ENCODE data around the gene MKNK1. TPM values are rescaled to one million over a fixed set of nuclear protein-coding genes. Genes with fewer than 3 reads are reported as not detected.

MKNK1 gene
- total RNA-seq, 1 experiment from 2014 or later, result 12.9 TPM

GRCh38 chr1:46612937-46613660, 9.0 kb upstream of the MKNK1 start:
- Histone ChIP-seq H2BK5ac (ENCODE audit: insufficient read length, low read length) (no peak overlapping the region), H3T11ph (ENCODE audit: low read length) (no peak overlapping the region), H3K79me2 (ENCODE audit: insufficient read depth, low read length) (no peaks in the 10 kb centered on the region), H4K5ac (ENCODE audit: insufficient read length, low read depth, low read length) (no peak overlapping the region), H3K18ac (ENCODE audit: insufficient read length, low read depth, low read length) (no peak overlapping the region), H2AK5ac (ENCODE audit: insufficient read length, low read length) (no peak overlapping the region), H2BK15ac (ENCODE audit: low read depth, low read length) (no peak overlapping the region), H4K8ac (replicated peaks; ENCODE audit: insufficient read length, low read depth, low read length) (no peak overlapping the region), H3K27ac (ENCODE audit: insufficient read length, low read depth, low read length) (no peak overlapping the region), H4K20me1 (ENCODE audit: control insufficient read depth, insufficient read depth, insufficient read length) (no peaks in the 10 kb centered on the region), H3K9me3 (ENCODE audit: control insufficient read depth, low read depth, low read length) (no peaks in the 10 kb centered on the region), H3K27me3 (ENCODE audit: insufficient read depth, low read length) (peaks cover 3% of the 10 kb centered on the region; the same call in 1 of the 2 replicates), H2BK120ac (ENCODE audit: low read depth, low read length, poor library complexity, severe bottlenecking) (no peak overlapping the region), H4K91ac (ENCODE audit: insufficient read length, low read depth, low read length) (no peak overlapping the region), H3K14ac (ENCODE audit: insufficient read depth, low read length) (peak overlapping the region; percentile 38; the same call in 1 of the 2 replicates), H3K79me1 (ENCODE audit: insufficient read depth, low read depth, low read length, poor library complexity, severe bottlenecking) (no peaks in the 10 kb centered on the region), H3K4me1 (ENCODE audit: insufficient read depth, low read length) (peaks cover 14% of the 10 kb centered on the region; the same call in 1 of the 2 replicates), H2AFZ (ENCODE audit: low read length) (no peak overlapping the region), H3K9ac (ENCODE audit: extremely low read depth, insufficient read length, low read length) (no peak overlapping the region), H3K23me2 (ENCODE audit: insufficient read length, low read depth, low read length, poor library complexity, severe bottlenecking) (peaks cover 8% of the 10 kb centered on the region), H3K4me2 (ENCODE audit: insufficient read depth, insufficient read length, low read length) (no peak overlapping the region), H2BK12ac (ENCODE audit: insufficient read length, low read depth, low read length) (no peak overlapping the region), H2BK20ac (ENCODE audit: low read depth, low read length, poor library complexity, severe bottlenecking) (no peak overlapping the region), H3K56ac (ENCODE audit: insufficient read length, low read depth, low read length) (no peak overlapping the region), H3K23ac (ENCODE audit: insufficient read length, low read depth, low read length) (no peak overlapping the region), H3K4ac (ENCODE audit: low read depth, low read length) (no peak overlapping the region)
- Mint-ChIP-seq H3K9me3 (no peaks in the 10 kb centered on the region), H3K4me1 (peaks cover 49 to 57% of the 10 kb centered on the region in 2 experiments), H3K4me3 (peak overlapping the region; percentile 37 to 58; a peak in 4 of 5 replicates), H3K27me3 (ENCODE audit: low read depth) (peaks cover 16% of the 10 kb centered on the region), H3K27ac (peak overlapping the region in 2 of 3 experiments; percentile 71 to 82; a peak in 2 of 7 replicates), H3K36me3 (ENCODE audit: insufficient read depth in 1 of 3, low read depth in 3 of 3) (peaks cover 0 to 10% (median 2%) of the 10 kb centered on the region in 3 experiments; a peak in 3 of 7 replicates)
- no peak for TF ChIP-seq CTCF (conservative IDR thresholded peaks at IDR 0.05)
- DNase-seq, result no peak
- WGBS (ENCODE audit: extremely low coverage, insufficient read length, low lambda C conversion rate), result no CpG with 5 or more reads among the region's 38 CpGs

Measured in H9 (cell line).